NCI-H2196 (cell line): ENCODE results near the gene MOB3B.
A peak's percentile ranks its signal among the peaks of the same experiment; 100 is the strongest.

Source experiments
- DNase-seq: peaks from one replicate; lab custom pipeline; 2025; ENCODE audit not compliant: unreplicated experiment; lab: John Stamatoyannopoulos, UW

Gene MOB3B

DNA sequence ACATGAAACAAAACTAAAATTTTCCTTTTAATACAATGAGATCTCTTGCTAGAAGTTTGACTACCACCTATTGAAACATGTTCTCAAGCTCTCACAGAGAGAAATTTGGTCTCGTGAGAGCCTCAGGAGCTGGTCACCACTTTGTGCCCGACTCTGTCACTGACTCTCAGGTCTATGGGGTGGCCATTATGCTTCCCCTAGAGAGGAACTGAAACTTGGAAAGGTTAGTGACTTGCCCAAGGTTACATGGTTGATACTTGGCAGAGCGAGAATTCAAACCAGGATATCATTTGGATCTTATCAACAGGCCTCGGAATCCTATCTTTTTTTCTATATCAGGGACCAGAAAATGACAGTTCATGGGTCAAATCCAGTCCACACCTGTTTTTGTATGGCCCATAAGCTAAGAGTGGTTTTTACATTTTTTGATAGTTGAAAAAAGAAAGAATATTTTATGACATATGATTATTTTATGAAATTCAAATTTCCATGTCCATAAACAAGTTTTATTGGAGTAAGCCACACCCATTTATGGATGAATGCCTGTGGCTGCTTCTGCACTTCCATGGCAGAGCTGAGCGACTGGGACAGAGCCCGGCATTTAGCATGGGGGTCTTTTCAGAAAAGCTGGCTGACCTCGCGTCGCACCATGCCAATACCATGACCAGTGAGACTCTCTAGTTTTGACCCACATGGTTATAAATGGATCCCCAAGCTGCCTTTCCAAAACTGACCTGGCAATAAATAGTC is 187.9 kb downstream of the MOB3B start:
- no peak for DNase-seq

DNA sequence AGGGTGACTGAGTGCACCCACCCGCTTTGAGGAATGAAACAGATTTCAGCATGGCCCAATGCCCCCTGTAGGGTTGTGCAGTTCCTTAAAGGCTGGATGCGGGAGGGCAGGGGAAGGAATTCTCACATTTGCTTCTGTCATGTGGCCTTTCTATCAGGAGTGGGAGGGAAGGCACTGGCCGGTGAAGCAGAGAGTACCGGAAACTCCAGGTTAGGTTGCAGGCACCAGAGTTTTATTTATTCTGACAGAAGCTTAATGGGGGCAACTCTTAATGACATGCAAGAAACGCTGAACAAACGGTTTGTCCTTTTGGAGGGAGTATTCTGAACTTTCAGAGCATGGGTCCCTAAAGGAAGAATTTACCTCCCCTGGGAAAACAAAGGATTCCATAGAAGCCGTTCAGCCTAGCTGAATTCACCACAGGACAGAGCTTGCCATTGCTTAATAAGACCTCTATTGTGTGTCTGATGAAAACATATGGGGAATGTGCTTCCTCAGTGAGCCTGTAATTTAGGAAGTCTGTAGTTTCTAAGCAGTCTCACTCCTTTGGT is 188.6 kb downstream of the MOB3B start:
- no peak for DNase-seq

- no peak for DNase-seq
Measured at GRCh38 chr9:27340285-27340674, 189.3 kb downstream of the MOB3B start.

DNA sequence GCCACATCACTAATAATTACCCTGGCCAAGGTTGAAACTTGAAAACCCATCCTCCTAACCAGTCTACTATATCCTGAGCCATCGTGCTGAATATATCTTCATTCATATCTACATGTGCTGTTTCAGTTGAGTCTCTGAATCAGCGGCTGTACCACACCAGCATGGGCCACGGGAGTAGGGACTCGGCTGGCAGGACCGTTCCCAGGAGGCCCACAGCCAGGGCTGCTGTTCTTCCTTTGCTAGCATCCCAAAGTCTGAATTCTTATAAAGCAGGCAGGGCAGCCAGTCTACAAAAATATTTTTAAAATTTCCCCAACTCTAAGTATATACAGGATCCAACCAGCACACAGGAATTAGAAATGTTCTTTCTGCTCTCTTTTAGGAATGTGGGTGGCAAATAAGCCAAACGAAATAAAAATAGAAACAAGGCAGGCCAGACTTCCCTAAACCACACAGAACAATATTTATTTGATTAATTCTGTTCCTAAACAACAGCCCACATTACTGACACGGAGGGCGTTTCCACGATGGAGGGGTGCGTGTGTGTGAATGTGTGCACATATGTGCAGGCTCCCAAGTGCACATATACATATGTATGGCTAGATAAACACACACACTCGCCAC is 189.8 kb downstream of the MOB3B start:
- DNase-seq = no peak

DNA sequence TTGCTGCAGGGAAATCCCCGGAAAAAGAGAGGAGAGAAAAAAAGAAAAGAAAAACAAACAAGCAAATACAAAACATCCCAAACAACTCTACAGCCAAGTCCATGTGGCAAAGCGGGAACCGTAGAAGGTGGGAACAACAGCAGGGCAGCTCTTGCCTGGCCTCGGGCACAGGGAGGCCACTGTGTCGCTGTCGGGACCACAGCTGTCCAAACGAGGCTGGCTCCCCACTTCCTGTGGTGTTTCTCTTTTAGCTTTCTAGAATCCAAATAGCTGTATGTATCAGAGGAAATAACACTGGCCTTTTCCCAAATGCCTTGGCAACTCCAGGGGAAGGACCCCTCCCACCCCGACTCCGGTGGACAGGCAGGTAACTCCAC is 191.1 kb downstream of the MOB3B start:
- no peak for DNase-seq

GRCh38 chr9:27337833-27338526 is 191.6 kb downstream of the MOB3B start:
- no peak for DNase-seq

DNA sequence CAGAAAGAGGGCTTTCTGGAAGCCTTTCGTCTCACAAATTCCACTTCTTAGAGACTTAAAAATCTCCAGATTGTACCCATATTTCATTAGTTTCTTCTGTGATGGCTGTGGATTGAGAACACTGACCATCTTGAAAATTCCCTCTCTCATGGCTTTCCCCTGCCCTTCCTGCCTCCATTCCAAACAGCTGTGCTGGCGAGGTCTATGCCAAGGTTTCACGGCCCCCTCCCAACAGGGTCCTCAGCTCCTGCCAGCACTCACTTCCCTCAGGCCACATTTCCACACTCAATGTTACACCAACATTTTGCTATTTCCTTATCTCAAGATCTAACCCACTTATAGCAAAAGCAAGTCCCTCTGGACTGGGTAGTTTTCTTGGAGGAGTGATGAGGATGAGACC is 192.4 kb downstream of the MOB3B start:
- DNase-seq = no peak

GRCh38 chr9:27336829-27337228 is 192.8 kb downstream of the MOB3B start:
- no peak for DNase-seq

GRCh38 chr9:27336126-27336525 is 193.5 kb downstream of the MOB3B start:
- DNase-seq = no peak

GRCh38 chr9:27335075-27335474 is 194.5 kb downstream of the MOB3B start:
- DNase-seq = no peak

DNA sequence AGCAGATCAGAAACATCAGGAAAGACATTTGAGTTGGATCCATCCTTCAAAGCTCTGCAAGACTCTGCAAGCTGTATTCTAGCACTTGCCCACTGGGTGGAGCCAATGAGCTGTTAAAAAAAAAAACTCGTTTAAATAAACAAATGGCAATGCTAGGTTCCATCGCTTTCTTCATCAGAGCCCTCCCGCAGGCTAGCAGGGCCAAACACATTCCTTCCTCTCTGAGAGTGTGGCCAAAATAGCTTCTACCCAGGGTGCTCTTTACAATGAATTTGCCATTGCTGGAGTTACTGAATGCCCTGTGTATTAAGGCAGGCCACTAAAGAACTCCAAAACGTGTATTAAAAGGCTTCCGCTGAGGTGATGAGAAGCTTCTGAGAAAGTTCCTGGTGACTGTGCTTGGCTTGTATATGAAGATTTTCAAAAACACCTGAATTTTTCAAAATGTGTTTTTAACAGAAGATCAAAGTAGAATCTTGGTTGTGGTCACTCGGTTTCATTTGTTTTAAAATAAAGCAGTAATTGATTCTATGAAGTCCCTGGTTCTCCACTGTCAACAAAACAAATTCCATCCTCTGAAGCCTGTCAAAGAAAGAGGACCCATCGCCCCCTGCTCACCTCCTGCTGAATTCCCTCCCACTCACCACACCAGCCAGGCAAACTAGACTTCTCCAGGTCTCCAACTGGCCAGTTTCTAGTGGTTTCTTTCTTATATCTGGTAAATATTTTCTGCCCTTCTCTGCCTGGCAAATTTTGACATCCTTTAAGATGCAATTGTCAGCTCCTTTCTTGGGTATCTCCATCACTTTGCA is 196.2 kb downstream of the MOB3B start:
- DNase-seq = peak; percentile 48

DNA sequence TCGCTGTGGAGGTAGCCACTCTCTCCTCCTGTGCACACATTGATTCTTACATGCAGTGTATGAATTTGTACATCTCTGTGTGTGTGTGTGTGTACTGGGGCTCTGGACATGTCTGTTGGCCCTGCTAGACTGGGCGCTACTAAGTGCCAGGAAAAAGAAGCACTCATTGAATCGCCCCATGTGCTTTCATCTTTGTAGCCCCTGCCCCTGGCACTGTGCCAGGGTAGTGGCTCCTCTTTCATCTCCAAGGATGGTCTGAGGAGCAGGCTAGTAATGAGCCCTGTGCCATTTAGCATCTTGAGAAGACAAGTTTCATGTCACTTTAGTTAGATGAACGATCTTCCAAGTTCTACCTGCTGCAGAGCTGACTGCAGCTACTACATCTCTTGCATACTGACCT is 198.2 kb downstream of the MOB3B start:
- DNase-seq = no peak

DNA sequence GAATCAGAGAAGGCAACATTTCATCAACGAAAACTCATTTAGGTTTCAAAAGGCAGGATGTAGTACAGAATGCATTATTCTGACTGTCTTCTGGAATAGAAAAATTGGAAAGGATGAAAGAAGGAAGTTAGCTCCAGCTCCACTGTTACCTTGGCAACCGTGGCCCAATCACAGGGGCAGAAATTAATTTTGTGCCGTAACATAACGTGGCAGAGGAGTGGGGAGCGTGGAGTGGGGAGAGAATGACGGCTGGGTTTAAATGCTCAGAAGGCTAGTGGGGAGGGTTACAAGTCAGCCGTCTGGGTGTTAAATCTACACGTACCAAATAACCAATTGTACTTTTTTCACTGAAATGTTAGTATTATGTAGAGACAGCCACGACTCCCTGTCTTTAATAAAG is 200.3 kb downstream of the MOB3B start:
- DNase-seq = no peak

GRCh38 chr9:27328483-27328882 is 201.1 kb downstream of the MOB3B start:
- DNase-seq = no peak

GRCh38 chr9:27311184-27311583 is 218.4 kb downstream of the MOB3B start:
- DNase-seq = no peak

DNA sequence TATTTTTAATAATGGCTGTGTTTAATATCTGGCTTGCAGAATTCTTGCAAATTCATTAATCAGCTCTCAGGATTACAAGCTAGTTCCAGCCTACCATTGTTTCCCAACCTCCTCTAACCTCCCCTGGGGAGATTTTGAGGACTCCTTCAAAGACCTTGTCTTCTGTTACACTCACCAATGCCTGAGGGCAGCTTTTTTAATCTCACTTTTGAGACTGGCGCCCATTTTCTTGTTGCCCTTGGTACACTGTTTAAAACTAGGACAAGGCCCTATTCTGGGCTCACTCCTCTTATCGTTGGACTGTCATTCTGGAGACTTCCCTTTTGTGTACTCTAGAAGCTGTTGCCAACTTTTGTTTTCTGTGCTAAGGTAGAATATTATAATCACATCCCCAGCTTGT is 219.0 kb downstream of the MOB3B start:
- no peak for DNase-seq

DNA sequence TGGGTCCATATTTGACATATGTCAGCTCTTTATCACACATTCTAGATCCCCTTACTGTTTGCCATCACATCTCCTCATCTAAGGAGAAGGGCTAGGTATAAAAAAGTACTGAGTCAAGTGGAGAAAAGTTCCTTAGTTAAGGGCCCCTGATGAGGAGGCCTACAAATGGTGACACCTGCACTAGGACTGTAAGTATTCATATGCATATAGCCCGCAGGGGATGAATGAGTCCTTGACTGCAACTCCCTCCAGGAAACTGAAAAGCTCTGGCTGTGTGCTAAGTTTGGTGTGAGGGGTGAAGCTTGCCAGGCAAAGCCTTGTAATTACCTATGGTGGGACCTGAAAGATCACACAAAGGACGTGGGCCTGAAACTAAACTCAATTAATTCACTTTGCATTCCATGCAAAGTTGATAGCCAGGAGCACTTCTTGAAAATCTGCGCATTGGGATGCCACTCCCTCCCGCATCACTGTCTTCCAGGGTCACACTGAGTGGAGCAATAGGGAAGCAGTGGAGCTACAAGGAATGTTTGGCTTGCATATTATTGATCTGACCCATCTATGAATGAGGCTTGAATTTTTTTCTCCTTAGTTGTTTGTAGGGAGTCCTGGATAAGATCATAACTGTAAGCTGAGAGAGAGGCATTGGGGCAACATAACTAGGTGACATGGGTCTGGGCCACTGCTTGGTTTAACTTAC is 220.8 kb downstream of the MOB3B start:
- DNase-seq = no peak

DNA sequence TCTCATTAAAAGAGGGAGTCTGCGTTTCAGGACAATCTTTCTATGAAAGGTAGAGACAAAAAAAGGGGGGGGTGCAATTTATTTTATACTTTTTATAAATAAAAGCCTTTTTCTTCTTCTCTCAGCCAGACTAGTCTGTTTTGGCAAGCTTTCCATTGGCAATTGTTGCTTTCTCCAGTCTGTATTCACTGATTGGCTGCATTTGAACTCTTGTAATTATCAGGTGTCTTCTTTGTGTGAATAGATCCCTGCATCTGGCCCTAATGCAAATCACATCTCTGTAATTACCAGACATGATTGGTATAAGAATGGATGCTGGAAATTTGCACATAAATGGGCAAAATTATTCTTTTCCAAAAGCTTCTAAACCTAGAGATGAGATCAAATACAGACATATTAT is 225.1 kb downstream of the MOB3B start:
- no peak for DNase-seq

DNA sequence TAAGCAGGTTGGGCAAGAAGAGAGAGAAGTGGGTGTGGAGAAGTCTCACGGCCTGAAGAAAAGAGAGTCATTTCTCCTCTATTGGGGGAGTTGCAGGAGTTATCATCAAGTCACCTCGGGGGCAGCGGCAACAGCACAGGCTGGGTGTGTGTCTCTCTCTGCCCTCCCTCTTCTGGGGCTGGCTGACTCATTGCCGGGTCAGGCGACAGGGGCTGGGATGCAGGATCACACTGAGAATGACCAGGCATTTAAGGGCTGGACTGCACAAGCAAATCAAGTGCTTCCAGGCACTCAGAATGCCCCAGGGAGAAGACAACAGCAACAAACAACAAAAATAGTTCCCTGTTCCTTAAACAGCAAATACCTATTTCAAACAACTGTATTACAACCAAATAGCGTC is 226.4 kb downstream of the MOB3B start:
- no peak for DNase-seq

GRCh38 chr9:27297050-27297449 is 232.6 kb downstream of the MOB3B start, which contains the start of gene EQTN:
Gene EQTN, minus strand, starts transcription at chr9:27297150. Its CDS starts 95 bp downstream, at chr9:27297055.
- no peak for DNase-seq

- DNase-seq = no peak
Measured at GRCh38 chr9:27293996-27294395, 235.6 kb downstream of the MOB3B start.
